Activated naive CD4-positive, alpha-beta T cell treated with anti-CD3 and anti-CD28 coated beads, Interleukin-2, amount 50 U/mL, for 16 hours (primary cell): ENCODE data around the gene GPR171.

Experiments used
- DNase-seq: peaks from one replicate; pipeline ENCODE4 v3.0.0-alpha.2; 2020

GPR171 gene

GRCh38 chr3:151213151-151213550 lies 10.1 kb upstream of the GPR171 start:
- DNase-seq, result no peak

DNA sequence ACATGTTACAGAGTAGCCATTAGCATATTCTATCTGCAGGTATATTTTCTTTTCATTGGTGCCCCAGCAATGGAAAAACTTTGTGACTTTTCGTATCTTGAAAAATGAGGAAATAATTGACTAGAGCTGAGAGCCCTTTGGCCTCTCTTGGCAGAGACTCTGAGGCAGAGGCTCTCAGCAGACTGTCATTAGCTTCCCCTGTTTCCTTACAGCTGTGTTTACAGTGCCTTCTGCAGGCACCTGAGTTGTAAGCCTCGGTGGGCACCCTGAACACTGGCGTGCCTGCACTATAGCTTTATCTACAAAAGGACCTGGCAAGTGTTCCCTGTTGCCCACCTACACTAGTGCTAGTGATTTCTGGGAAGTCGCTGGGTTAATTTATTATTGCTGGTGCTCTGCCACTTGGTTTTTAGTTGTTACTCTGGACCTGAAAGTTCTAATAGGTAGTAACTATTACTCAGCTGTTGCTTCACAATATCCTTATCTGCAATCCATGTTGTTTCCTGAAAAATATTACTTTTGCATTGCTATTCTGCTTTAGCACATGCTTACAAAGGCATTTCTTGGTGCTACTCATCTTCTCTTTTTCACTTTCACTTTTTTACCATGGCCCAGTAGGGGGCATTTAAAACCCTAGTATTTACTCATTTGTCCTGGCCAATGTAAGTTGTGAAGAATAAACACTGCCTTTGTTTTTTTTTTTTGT lies 7.8 kb upstream of the GPR171 start:
- no peak for DNase-seq

DNA sequence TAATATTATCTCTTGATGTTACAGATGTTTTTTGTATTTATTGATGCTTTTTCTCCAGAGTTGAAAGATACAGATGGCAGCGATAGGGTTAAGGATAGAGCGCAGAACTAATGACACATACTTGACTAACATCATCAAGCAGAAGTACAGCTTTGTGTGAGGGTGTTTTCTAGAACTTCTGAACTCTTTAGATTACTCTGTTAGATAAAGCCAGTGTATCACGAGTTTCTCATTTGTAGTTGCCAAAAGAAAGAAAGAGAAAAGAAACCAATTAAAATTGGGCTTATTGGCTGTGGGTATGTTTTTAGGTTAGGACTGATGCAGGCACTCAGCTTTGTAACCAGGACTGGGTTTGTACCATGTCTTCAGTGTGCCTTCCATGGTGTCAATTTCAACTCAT lies 6.6 kb upstream of the GPR171 start:
- no peak for DNase-seq

DNA sequence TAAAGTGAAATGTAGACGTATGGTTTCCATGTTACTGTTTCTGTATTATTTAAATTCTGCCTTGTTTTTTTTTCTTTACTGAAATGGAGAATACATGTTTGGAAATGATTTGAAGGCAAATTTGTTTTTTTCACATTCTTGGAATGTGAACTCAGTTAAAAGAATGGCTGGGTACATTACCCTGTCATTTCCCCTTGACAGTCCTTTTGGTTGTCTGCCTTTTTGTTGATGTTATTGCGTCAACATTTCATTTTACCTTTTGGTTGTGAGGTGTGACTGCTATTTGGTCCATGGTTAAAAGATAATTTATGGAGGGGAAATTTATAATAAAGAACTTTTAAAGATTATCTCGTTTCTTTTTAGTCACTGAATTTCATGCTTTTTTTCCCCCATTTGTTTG lies 3.2 kb upstream of the GPR171 start:
- DNase-seq, result no peak

- DNase-seq, result no peak
Measured at GRCh38 chr3:151205482-151205881, 2.5 kb upstream of the GPR171 start.

- no peak for DNase-seq
Measured at GRCh38 chr3:151204530-151205402, 1.8 kb upstream of the GPR171 start.

DNA sequence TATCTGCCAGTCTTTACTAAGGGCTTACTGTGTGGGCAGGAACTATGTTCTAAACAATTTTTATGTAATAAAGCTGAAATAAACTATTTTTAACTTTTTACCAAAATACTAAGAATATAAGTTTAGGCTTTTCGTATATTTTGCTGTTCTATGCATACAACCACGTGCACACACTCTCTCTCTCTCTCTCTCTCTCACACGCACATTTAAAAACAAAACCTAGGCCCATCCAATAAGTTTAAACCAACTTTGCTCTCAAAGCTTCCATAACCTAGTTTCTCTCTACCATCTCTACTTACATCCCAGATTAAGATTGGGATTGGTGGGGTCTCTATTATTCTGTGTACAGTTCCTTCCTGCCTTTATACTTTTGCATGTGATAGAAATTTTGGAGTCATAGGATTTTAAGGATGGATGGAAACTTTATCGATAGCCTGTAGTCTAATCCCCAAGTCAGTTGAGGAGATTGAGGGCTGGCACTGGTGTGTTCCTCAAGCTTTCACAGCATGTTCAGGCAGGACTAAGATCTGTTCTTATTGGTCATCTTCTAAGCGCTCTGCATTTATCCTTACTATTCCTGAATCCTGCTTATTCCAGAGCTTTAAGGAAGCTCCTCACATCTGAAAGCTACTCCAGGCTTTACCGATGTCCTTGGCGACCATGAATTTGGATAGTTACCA lies 1.8 kb downstream of the GPR171 start:
- DNase-seq, result no peak

DNA sequence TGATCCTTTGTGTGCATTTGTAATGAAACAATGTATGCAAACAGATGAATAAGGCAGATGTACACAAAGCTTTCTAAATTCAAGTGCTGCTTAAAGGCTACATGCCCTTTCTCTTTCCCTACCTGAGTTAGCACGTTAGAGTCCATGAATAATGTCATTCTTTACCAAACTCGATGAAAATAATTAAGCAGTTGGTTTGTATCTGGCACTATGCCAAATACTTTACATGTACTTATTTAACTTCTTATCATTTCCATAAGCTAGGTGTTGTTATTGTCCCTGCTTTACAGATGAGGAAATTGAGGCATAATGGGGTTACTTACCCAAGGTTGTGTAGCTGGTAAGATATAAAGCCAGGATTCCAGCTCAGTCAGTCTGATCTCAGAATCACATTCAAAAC lies 2.4 kb downstream of the GPR171 start:
- DNase-seq, result no peak

DNA sequence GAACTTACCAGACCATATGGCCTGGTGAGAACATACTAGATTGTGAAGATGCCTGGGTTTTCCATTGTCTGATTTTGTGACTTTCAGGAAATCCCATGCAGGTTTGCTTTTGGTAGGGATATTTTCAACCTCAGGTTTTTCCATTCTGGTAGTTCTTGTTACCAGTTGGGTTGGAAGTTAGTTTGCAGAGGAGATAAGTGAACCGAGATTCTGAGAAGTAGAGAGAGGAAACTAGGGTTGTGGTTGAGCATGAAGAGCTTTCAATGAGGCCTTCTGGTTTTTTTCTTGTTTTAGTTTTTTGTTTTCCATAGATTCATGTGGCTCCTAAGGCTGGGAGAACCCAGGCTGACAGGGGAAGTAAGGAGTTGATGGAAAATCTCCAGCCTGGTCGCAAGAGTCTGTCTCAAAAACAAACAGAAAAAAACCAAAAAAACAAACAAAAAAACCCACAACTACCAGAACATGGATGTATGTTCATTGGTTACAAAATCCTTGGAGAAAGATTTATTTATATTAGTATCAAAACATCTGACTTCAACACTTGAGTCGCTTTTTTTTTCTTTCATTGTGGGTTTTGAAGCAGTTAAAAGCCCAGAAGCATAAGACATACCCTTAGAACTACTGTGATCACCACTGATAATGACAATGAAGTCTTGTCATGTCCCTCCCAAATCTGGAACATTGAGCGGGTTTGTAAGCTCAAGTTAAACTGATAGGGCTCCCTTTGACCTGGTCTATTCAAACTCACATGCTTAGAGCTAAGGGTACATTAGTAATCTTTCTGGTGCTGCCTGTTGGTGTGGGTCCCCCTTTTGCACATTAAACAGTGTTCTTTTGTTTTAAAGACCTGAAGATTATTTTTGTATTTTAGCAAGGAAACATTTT lies 3.2 kb downstream of the GPR171 start:
- DNase-seq, result no peak

GRCh38 chr3:151198849-151199248 lies 4.2 kb downstream of the GPR171 start:
- DNase-seq, result no peak

GRCh38 chr3:151197981-151198767 lies 4.8 kb downstream of the GPR171 start:
- no peak for DNase-seq

DNA sequence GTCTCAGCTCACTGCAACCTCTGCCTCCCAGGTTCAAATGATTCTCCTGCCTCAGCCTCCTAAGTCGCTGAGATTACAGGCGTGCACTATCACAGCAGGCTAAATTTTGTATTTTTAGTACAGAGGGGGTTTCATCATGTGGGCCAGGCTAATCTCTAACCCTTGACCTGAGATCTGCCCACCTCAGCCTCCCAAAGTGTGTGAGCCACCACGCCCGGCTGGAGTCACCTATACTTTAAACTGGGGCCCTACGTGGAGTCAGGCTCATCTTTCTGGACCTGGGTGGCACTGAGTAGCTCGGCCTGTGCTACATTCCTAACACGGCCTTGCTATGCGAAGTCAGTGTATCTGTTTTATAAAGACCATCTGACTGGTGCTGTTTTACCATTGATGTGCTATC lies 5.8 kb downstream of the GPR171 start:
- DNase-seq, result no peak

DNA sequence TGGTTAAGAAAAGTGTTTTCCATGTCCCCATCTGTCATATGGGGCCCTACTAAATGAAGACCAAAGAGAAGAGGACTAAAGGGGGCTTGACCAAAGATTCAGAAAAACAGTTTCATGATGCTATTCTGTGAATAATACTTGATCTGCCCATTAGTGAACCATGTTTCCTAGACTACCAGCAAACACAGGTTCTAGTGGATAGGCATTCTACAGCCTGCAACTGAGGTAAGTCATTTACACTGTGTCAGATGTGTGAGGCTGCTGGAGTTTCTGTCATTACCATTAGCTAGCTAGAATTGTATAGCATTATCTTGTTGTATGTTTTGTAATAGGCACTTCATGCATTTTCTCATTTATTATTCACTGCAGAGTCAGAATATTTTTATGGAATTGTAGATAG lies 6.6 kb downstream of the GPR171 start:
- DNase-seq, result no peak

DNA sequence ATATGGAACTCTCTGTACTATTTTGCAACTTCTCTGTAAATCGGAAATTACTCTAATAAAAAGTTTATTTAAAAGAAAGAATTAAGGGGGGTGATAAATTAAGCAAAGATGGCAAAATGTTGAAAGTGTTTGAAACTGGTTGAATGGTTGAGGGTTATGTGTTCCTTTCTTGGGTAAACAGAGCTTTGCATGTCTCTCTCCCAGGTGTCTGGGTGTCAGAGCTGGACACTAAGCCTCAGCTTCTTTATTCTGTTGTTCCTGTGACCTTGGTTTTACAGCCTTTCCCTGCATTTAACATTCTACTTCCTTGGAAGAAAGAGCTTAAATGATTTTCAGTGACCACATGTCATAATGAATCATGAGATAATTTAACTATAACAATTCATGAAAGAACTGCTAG lies 7.2 kb downstream of the GPR171 start:
- DNase-seq, result no peak

GRCh38 chr3:151192545-151192944 lies 10.5 kb downstream of the GPR171 start:
- DNase-seq, result no peak

- no peak for DNase-seq
Measured at GRCh38 chr3:151191095-151191494, 11.9 kb downstream of the GPR171 start.

DNA sequence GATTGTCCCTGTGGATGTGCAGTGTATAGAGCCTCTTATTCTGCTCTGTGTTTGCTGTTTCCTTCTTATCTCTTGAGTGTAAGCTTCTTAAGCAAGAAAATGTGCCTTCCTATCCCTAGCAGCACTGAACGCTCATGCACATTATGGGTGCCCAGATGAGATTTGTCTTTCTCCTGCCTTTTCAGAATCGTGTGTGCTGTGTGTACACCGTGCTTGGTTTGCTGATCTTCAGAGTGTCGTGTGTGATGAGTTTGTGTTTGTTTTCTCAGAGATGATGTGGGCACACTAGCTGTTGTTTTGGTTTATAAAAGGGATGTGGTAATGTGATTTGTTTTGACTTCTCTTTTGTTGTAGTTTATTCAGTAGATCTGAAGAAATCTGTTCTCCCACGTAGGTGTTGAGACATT lies 19.7 kb downstream of the GPR171 start:
- no peak for DNase-seq

- no peak for DNase-seq
Measured at GRCh38 chr3:151182349-151183079, 20.5 kb downstream of the GPR171 start.

GRCh38 chr3:151178208-151178845 lies 24.7 kb downstream of the GPR171 start:
- no peak for DNase-seq

GRCh38 chr3:151175952-151176351 lies 27.1 kb downstream of the GPR171 start:
- DNase-seq, result no peak

DNA sequence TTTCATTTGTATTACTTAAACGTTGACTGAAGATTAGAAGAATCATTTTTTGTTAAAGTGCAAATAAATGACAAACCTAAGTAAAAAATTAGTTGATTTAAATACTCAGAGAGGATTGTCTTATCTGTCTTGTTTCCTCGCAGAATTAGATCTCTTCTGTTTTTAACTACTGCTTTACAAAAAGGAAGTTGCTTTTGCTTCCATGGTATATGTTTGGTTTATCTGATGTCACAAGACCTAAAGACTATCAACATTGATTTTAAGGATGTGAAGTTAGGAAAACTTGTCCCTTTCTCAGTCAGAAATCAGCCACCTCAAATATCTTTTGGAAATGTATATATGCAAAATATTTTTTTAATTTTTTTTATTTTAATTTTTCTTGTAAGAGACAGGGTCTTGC lies 28.7 kb downstream of the GPR171 start:
- DNase-seq, result no peak
